Liver (tissue), 9 donors: Measurements from ENCODE around the gene EVI5. TPM values are rescaled to one million over a fixed set of nuclear protein-coding genes. Genes with fewer than 3 reads are reported as not detected.

Experiments
- DNase-seq: peaks from one replicate; pipeline ENCODE4 v3.0.0-alpha.2; 2017; ENCODE audit warnings: low spot score
- H3K27ac ChIP-seq, 2 donors: one replicate each; pipeline ENCODE4 v1.7.0; 2013; ENCODE audit warnings: inconsistent platforms in 2 of 2, low read length in 2 of 2, control low read depth in 1 of 2, low read depth in 1 of 2, mild to moderate bottlenecking in 1 of 2
- H3K27me3 ChIP-seq, 4 donors: one replicate each; pipeline versions ENCODE4 v1.6.1 to v1.7.0; 2013; ENCODE audit warnings: low read length in 3 of 4, inconsistent platforms in 1 of 4, mild to moderate bottlenecking in 1 of 4, moderate library complexity in 1 of 4; ENCODE audit not compliant: control insufficient read depth in 4 of 4, insufficient read depth in 4 of 4
- H3K36me3 ChIP-seq, 4 donors: one replicate each; pipeline versions ENCODE4 v1.6.1 to v1.7.0; 2013; ENCODE audit warnings: low read length in 3 of 4, mild to moderate bottlenecking in 3 of 4, low read depth in 1 of 4, moderate library complexity in 1 of 4; ENCODE audit not compliant: control insufficient read depth in 4 of 4, insufficient read depth in 3 of 4
- H3K4me1 ChIP-seq, 4 donors: one replicate each; pipeline versions ENCODE4 v1.6.1 to v1.7.0; 2013; ENCODE audit warnings: low read length in 3 of 4, mild to moderate bottlenecking in 3 of 4, moderate library complexity in 1 of 4; ENCODE audit not compliant: control insufficient read depth in 4 of 4, insufficient read depth in 4 of 4
- H3K4me3 ChIP-seq, 3 donors: one replicate each; pipeline versions ENCODE4 v1.6.1 to v1.7.0; 2013; ENCODE audit warnings: low read length in 3 of 3, control low read depth in 1 of 3, low read depth in 1 of 3, mild to moderate bottlenecking in 1 of 3
- H3K9ac ChIP-seq, 2 donors: one replicate each; pipeline ENCODE4 v1.7.0; 2013; ENCODE audit warnings: low read length in 2 of 2, mild to moderate bottlenecking in 2 of 2, moderate library complexity in 2 of 2, control low read depth in 1 of 2, low read depth in 1 of 2
- H3K9me3 ChIP-seq, 4 donors: one replicate each; pipeline versions ENCODE4 v1.6.1 to v1.7.0; 2013; ENCODE audit warnings: low read length in 3 of 4; ENCODE audit not compliant: control insufficient read depth in 4 of 4
- EGR1 ChIP-seq, 2 donors: IDR thresholded peaks; 2 replicates each; pipeline ENCODE4 v1.6.1; 2016 to 2018; ENCODE audit warnings: antibody characterized with exemption in 2 of 2, low read depth in 2 of 2
- FOXA1 ChIP-seq: IDR thresholded peaks from 2 replicates; pipeline ENCODE4 v1.6.1; 2016; ENCODE audit warnings: antibody characterized with exemption
- FOXA2 ChIP-seq: IDR thresholded peaks from 2 replicates; pipeline ENCODE4 v1.6.1; 2016; ENCODE audit warnings: antibody characterized with exemption
- GABPA ChIP-seq, 2 donors: IDR thresholded peaks in 1 of 2; conservative IDR thresholded peaks in 1 of 2; 2 replicates each; pipeline ENCODE4 v1.6.1; 2016; ENCODE audit warnings: antibody characterized with exemption in 2 of 2, mild to moderate bottlenecking in 1 of 2, moderate library complexity in 1 of 2
- HNF4A ChIP-seq, 2 donors: conservative IDR thresholded peaks; 2 replicates each; pipeline ENCODE4 v1.6.1; 2016; ENCODE audit warnings: antibody characterized with exemption in 2 of 2, mild to moderate bottlenecking in 2 of 2
- HNF4G ChIP-seq: IDR thresholded peaks from 2 replicates; pipeline ENCODE4 v1.6.1; 2016; ENCODE audit warnings: antibody characterized with exemption
- JUND ChIP-seq, 2 donors: IDR thresholded peaks; 2 replicates each; pipeline ENCODE4 v1.6.1; 2016; ENCODE audit warnings: antibody characterized with exemption in 2 of 2
- NR2F2 ChIP-seq: IDR thresholded peaks from 2 replicates; pipeline ENCODE4 v1.6.1; 2016; ENCODE audit warnings: antibody characterized with exemption
- RAD21 ChIP-seq, 2 donors: IDR thresholded peaks; 2 replicates each; pipeline ENCODE4 v1.6.1; 2016; ENCODE audit warnings: antibody characterized with exemption in 2 of 2, mild to moderate bottlenecking in 2 of 2
- RXRA ChIP-seq, 2 donors: IDR thresholded peaks; 2 replicates each; pipeline ENCODE4 v1.6.1; 2017 to 2018; ENCODE audit warnings: antibody characterized with exemption in 2 of 2, mild to moderate bottlenecking in 1 of 2
- SP1 ChIP-seq: IDR thresholded peaks from 2 replicates; pipeline ENCODE4 v1.6.1; 2018; ENCODE audit warnings: antibody characterized with exemption, mild to moderate bottlenecking
- TAF1 ChIP-seq: conservative IDR thresholded peaks from 2 replicates; pipeline ENCODE4 v1.6.1; 2016; ENCODE audit warnings: antibody characterized with exemption, mild to moderate bottlenecking
- YY1 ChIP-seq: IDR thresholded peaks from 2 replicates; pipeline ENCODE4 v1.6.1; 2016; ENCODE audit warnings: antibody characterized with exemption, mild to moderate bottlenecking
- WGBS: extraction: QIAGEN DNeasy Blood & Tissue Kit; methylation state at CpG from one replicate; pipeline ENCODE4 v1.1.7; 2013; 5-methylcytosine and 5-hydroxymethylcytosine counted together
- polyA plus RNA-seq, 2 donors: library from polyadenylated mRNA; stranded (reverse) in 1 of 2; unstranded in 1 of 2; fragments of 200-250 nt in 1 of 2; fragments of >200 nt in 1 of 2; fragmentation: Nextera tagmentation in 1 of 2; extraction: Ambion mirVana in 1 of 2; gene quantifications; one replicate each; pipeline versions ENCODE4 v1.2.1 to v1.2.3, GENCODE V29; 2013 to 2015
- total RNA-seq, 2 donors: library from RNA; depleted of rRNA; stranded (reverse); fragments of >200 nt; gene quantifications; one replicate each; pipeline ENCODE4 v1.2.3, GENCODE V29; 2014
- TF ChIP-seq, protein P1 (sequence below): IDR thresholded peaks from 2 replicates; pipeline ENCODE4 v1.6.1; 2016; ENCODE audit warnings: antibody characterized with exemption, mild to moderate bottlenecking
- TF ChIP-seq, protein P2 (sequence below): IDR thresholded peaks from 2 replicates; pipeline ENCODE4 v1.6.1; 2016; ENCODE audit warnings: antibody characterized with exemption
- TF ChIP-seq, protein P3 (sequence below): IDR thresholded peaks from 2 replicates; pipeline ENCODE4 v1.6.1; 2016; ENCODE audit warnings: antibody characterized with exemption
- TF ChIP-seq, protein P4 (sequence below): fragments of 150-350 bp; IDR thresholded peaks from 2 replicates; pipeline ENCODE4 v1.5.1; 2017; ENCODE audit warnings: improper control_type of control experiment, low read depth, low read length; ENCODE audit not compliant: missing input control
- TF ChIP-seq, protein P5 (sequence below): IDR thresholded peaks from 2 replicates; pipeline ENCODE4 v1.6.1; 2016; ENCODE audit warnings: antibody characterized with exemption
- donor health status: healthy.
- donor health status: healthy.
- donor health status: healthy.
- donor health status: healthy.
- donor health status: healthy.

The EVI5 gene
- total and polyA plus RNA-seq, 4 donors, result 4.0 to 35.9 (median 19.1) TPM

- Histone ChIP-seq H3K27me3 (no peaks in the 10 kb centered on the region), H3K27ac (no peak overlapping the region), H3K4me1 (peaks cover 2 to 32% (median 17%) of the 10 kb centered on the region in 4 donors), H3K9me3 (no peaks in the 10 kb centered on the region), H3K36me3 (peaks cover 0 to 8% (median under 1%) of the 10 kb centered on the region in 4 donors), H3K4me3 (no peak overlapping the region), H3K9ac (no peak overlapping the region)
- no peak for DNase-seq
- no peak for TF ChIP-seq SP1
- no peak for TF ChIP-seq RXRA (IDR thresholded peaks at IDR 0.05)
- TF ChIP-seq GABPA (IDR thresholded peaks at IDR 0.05 in 1 of 2, conservative IDR thresholded peaks at IDR 0.05 in 1 of 2), result no peak
- no peak for TF ChIP-seq RAD21 (IDR thresholded peaks at IDR 0.05)
- no peak for TF ChIP-seq JUND (IDR thresholded peaks at IDR 0.05)
- TF ChIP-seq FOXA1, result no peak
- no peak for TF ChIP-seq EGR1 (IDR thresholded peaks at IDR 0.05; ENCODE audit: low read depth in 2 of 2)
- no peak for TF ChIP-seq YY1
- no peak for TF ChIP-seq TAF1
- TF ChIP-seq, protein P1, sequence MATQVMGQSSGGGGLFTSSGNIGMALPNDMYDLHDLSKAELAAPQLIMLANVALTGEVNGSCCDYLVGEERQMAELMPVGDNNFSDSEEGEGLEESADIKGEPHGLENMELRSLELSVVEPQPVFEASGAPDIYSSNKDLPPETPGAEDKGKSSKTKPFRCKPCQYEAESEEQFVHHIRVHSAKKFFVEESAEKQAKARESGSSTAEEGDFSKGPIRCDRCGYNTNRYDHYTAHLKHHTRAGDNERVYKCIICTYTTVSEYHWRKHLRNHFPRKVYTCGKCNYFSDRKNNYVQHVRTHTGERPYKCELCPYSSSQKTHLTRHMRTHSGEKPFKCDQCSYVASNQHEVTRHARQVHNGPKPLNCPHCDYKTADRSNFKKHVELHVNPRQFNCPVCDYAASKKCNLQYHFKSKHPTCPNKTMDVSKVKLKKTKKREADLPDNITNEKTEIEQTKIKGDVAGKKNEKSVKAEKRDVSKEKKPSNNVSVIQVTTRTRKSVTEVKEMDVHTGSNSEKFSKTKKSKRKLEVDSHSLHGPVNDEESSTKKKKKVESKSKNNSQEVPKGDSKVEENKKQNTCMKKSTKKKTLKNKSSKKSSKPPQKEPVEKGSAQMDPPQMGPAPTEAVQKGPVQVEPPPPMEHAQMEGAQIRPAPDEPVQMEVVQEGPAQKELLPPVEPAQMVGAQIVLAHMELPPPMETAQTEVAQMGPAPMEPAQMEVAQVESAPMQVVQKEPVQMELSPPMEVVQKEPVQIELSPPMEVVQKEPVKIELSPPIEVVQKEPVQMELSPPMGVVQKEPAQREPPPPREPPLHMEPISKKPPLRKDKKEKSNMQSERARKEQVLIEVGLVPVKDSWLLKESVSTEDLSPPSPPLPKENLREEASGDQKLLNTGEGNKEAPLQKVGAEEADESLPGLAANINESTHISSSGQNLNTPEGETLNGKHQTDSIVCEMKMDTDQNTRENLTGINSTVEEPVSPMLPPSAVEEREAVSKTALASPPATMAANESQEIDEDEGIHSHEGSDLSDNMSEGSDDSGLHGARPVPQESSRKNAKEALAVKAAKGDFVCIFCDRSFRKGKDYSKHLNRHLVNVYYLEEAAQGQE, result no peak
- no peak for TF ChIP-seq NR2F2
- no peak for TF ChIP-seq HNF4G
- TF ChIP-seq, protein P2, sequence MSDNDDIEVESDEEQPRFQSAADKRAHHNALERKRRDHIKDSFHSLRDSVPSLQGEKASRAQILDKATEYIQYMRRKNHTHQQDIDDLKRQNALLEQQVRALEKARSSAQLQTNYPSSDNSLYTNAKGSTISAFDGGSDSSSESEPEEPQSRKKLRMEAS, result no peak
- TF ChIP-seq FOXA2, result no peak
- TF ChIP-seq, protein P3, sequence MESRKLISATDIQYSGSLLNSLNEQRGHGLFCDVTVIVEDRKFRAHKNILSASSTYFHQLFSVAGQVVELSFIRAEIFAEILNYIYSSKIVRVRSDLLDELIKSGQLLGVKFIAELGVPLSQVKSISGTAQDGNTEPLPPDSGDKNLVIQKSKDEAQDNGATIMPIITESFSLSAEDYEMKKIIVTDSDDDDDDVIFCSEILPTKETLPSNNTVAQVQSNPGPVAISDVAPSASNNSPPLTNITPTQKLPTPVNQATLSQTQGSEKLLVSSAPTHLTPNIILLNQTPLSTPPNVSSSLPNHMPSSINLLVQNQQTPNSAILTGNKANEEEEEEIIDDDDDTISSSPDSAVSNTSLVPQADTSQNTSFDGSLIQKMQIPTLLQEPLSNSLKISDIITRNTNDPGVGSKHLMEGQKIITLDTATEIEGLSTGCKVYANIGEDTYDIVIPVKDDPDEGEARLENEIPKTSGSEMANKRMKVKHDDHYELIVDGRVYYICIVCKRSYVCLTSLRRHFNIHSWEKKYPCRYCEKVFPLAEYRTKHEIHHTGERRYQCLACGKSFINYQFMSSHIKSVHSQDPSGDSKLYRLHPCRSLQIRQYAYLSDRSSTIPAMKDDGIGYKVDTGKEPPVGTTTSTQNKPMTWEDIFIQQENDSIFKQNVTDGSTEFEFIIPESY, result no peak
- TF ChIP-seq, protein P4, sequence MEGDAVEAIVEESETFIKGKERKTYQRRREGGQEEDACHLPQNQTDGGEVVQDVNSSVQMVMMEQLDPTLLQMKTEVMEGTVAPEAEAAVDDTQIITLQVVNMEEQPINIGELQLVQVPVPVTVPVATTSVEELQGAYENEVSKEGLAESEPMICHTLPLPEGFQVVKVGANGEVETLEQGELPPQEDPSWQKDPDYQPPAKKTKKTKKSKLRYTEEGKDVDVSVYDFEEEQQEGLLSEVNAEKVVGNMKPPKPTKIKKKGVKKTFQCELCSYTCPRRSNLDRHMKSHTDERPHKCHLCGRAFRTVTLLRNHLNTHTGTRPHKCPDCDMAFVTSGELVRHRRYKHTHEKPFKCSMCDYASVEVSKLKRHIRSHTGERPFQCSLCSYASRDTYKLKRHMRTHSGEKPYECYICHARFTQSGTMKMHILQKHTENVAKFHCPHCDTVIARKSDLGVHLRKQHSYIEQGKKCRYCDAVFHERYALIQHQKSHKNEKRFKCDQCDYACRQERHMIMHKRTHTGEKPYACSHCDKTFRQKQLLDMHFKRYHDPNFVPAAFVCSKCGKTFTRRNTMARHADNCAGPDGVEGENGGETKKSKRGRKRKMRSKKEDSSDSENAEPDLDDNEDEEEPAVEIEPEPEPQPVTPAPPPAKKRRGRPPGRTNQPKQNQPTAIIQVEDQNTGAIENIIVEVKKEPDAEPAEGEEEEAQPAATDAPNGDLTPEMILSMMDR, result no peak
- no peak for TF ChIP-seq HNF4A (conservative IDR thresholded peaks at IDR 0.05)
- TF ChIP-seq, protein P5, sequence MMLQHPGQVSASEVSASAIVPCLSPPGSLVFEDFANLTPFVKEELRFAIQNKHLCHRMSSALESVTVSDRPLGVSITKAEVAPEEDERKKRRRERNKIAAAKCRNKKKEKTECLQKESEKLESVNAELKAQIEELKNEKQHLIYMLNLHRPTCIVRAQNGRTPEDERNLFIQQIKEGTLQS, result no peak
- 96% methylated on average over 2 of the region's 2 CpGs for WGBS
These were observed 77.2 kb downstream of the EVI5 start for GRCh38 chr1:92707709-92708108.
